IPS DF 6.9 (cell line): Measurements from ENCODE around the gene COA6.
"Not testable (repeated sequence)": the region's sequence is repeated elsewhere in the genome, so short reads cannot be mapped to it uniquely, and the experiment has no call there.

Experiments
- DNase-seq: peaks from one replicate; pipeline ENCODE4 v3.0.0-alpha.2; 2013; ENCODE audit warnings: low read depth, low spot score
- H3K27ac ChIP-seq: one replicate; pipeline ENCODE4 v1.5.1; 2013; ENCODE audit warnings: low read length, control low read depth
- H3K27me3 ChIP-seq: 2 replicates; pipeline ENCODE4 v1.6.1; 2013; ENCODE audit warnings: mild to moderate bottlenecking, low read length; ENCODE audit not compliant: control insufficient read depth, insufficient read depth
- H3K36me3 ChIP-seq: 2 replicates; pipeline ENCODE4 v1.6.1; 2013; ENCODE audit warnings: low read length; ENCODE audit not compliant: control insufficient read depth, insufficient read depth
- H3K4me1 ChIP-seq: 2 replicates; pipeline ENCODE4 v1.6.1; 2013; ENCODE audit warnings: low read length; ENCODE audit not compliant: control insufficient read depth, insufficient read depth
- H3K4me3 ChIP-seq: 2 replicates; pipeline ENCODE4 v1.5.1; 2013; ENCODE audit warnings: mild to moderate bottlenecking, low read length
- H3K9me3 ChIP-seq: 2 replicates; pipeline ENCODE4 v1.6.1; 2013; ENCODE audit warnings: low read length, inconsistent platforms; ENCODE audit not compliant: control insufficient read depth, insufficient read depth
- WGBS: extraction: QIAGEN DNeasy Blood & Tissue Kit; methylation state at CpG from one replicate; pipeline ENCODE4 v1.1.7; 2013; ENCODE audit warnings: mixed read lengths, missing lambda C conversion rate; ENCODE audit not compliant: insufficient read length, insufficient coverage; 5-methylcytosine and 5-hydroxymethylcytosine counted together

The COA6 gene

GRCh38 chr1:234369033-234369430 lies 4.2 kb upstream of the COA6 start:
- no peaks in the 10 kb centered on the region for H3K9me3 ChIP-seq
- WGBS: no CpG with 5 or more reads among the region's 3 CpGs
- no peak overlapping the region for H3K4me3 ChIP-seq

GRCh38 chr1:234369784-234370183 lies 3.5 kb upstream of the COA6 start:
- Histone ChIP-seq H3K36me3 (no peaks in the 10 kb centered on the region), H3K9me3 (no peaks in the 10 kb centered on the region), H3K4me1 (no peaks in the 10 kb centered on the region), H3K4me3 (no peak overlapping the region), H3K27me3 (no peaks in the 10 kb centered on the region), H3K27ac (no peak overlapping the region)
- DNase-seq: no peak
- WGBS: no CpG with 5 or more reads among the region's 1 CpG

More at GRCh38 chr1:234369033-234369430, 4.2 kb upstream of the COA6 start:
- Histone ChIP-seq H3K27me3 (no peaks in the 10 kb centered on the region), H3K27ac (no peak overlapping the region), H3K4me1 (no peaks in the 10 kb centered on the region), H3K36me3 (no peaks in the 10 kb centered on the region)
- DNase-seq: no peak

- Histone ChIP-seq H3K27ac (no peak overlapping the region), H3K27me3 (no peaks in the 10 kb centered on the region)
- no CpG with 5 or more reads among the region's 2 CpGs for WGBS
Observed at GRCh38 chr1:234371414-234371813, 1.8 kb upstream of the COA6 start.

GRCh38 chr1:234372011-234372757 lies 1.1 kb upstream of the COA6 start:
- WGBS: no CpG with 5 or more reads among the region's 9 CpGs
- peaks cover 4% of the 10 kb centered on the region; the same call in 1 of the 2 replicates for H3K36me3 ChIP-seq
- no peaks in the 10 kb centered on the region for H3K4me1 ChIP-seq
- no peaks in the 10 kb centered on the region for H3K27me3 ChIP-seq
- DNase-seq: no peak
- H3K4me3 ChIP-seq: peak overlapping the region; percentile 21; the same call in 1 of the 2 replicates
- no peak overlapping the region for H3K27ac ChIP-seq
- no peaks in the 10 kb centered on the region for H3K9me3 ChIP-seq

More at GRCh38 chr1:234371414-234371813, 1.8 kb upstream of the COA6 start:
- DNase-seq: no peak
- Histone ChIP-seq H3K4me3 (no peak overlapping the region), H3K9me3 (no peaks in the 10 kb centered on the region), H3K4me1 (no peaks in the 10 kb centered on the region), H3K36me3 (peaks cover 3% of the 10 kb centered on the region; the same call in 1 of the 2 replicates)

- Histone ChIP-seq H3K27ac (no peak overlapping the region), H3K9me3 (no peaks in the 10 kb centered on the region), H3K4me3 (peak overlapping the region; percentile 96), H3K27me3 (no peaks in the 10 kb centered on the region), H3K4me1 (no peaks in the 10 kb centered on the region), H3K36me3 (peaks cover 11% of the 10 kb centered on the region; the same call in 1 of the 2 replicates)
- no peak for DNase-seq
- WGBS: no CpG with 5 or more reads among the region's 6 CpGs
Observed at GRCh38 chr1:234373959-234374254, 651 bp downstream of the COA6 start.

- Histone ChIP-seq H3K27me3 (no peaks in the 10 kb centered on the region), H3K36me3 (peaks cover 16% of the 10 kb centered on the region; the same call in 1 of the 2 replicates), H3K4me3 (no peak overlapping the region), H3K27ac (no peak overlapping the region), H3K4me1 (no peaks in the 10 kb centered on the region), H3K9me3 (no peaks in the 10 kb centered on the region)
- no CpG with 5 or more reads among the region's 7 CpGs for WGBS
- no peak for DNase-seq
Observed at GRCh38 chr1:234375672-234376071, 2.4 kb downstream of the COA6 start.

- H3K9me3 ChIP-seq, DNase-seq, H3K4me1 ChIP-seq, H3K27me3 ChIP-seq, H3K27ac ChIP-seq, H3K4me3 ChIP-seq: not testable (repeated sequence)
- H3K36me3 ChIP-seq: peaks cover 16% of the 10 kb centered on the region; the same call in 1 of the 2 replicates
- WGBS: no CpG with 5 or more reads among the region's 5 CpGs
Observed at GRCh38 chr1:234379591-234380109, 6.4 kb downstream of the COA6 start.

GRCh38 chr1:234381699-234382555 lies 8.7 kb downstream of the COA6 start:
- Histone ChIP-seq H3K27me3 (no peaks in the 10 kb centered on the region), H3K36me3 (peaks cover 12% of the 10 kb centered on the region; the same call in 1 of the 2 replicates), H3K4me1 (no peaks in the 10 kb centered on the region), H3K27ac (no peak overlapping the region), H3K9me3 (no peaks in the 10 kb centered on the region), H3K4me3 (no peak overlapping the region)
- WGBS: 100% methylated on average over 2 of the region's 10 CpGs
- no peak for DNase-seq

GRCh38 chr1:234386122-234386521 lies 12.9 kb downstream of the COA6 start:
- Histone ChIP-seq H3K36me3 (no peaks in the 10 kb centered on the region), H3K4me1 (no peaks in the 10 kb centered on the region), H3K4me3 (no peak overlapping the region), H3K27ac (no peak overlapping the region), H3K27me3 (no peaks in the 10 kb centered on the region), H3K9me3 (no peaks in the 10 kb centered on the region)
- WGBS: no CpG with 5 or more reads among the region's 6 CpGs
- no peak for DNase-seq

- Histone ChIP-seq H3K27me3 (no peaks in the 10 kb centered on the region), H3K4me3 (no peak overlapping the region), H3K4me1 (no peaks in the 10 kb centered on the region), H3K36me3 (no peaks in the 10 kb centered on the region; the same call in 1 of the 2 replicates), H3K9me3 (no peaks in the 10 kb centered on the region), H3K27ac (no peak overlapping the region)
- DNase-seq: no peak
- WGBS: no CpG with 5 or more reads among the region's 6 CpGs
Observed at GRCh38 chr1:234388094-234388493, 14.8 kb downstream of the COA6 start.
